22Rv1 (cell line): ENCODE measurements around the gene DNAH5.
A peak's percentile ranks its signal among the peaks of the same experiment; 100 is the strongest.

Experiments
- H3K27ac ChIP-seq: fragments of 450-650 bp; 2 replicates; pipeline ENCODE4 v1.5.1; 2017
- ZFX ChIP-seq: fragments of 450-650 bp; IDR thresholded peaks from 2 replicates; pipeline ENCODE4 v1.6.1; 2017; ENCODE audit warnings: antibody characterized with exemption, borderline replicate concordance
- TF ChIP-seq, protein P1 (sequence below): fragments of 450-650 bp; IDR thresholded peaks from 2 replicates; pipeline ENCODE4 v1.5.1; 2017; ENCODE audit warnings: mild to moderate bottlenecking

The DNAH5 gene

GRCh38 chr5:13939638-13940037 is 4.8 kb downstream of the DNAH5 start:
- peak overlapping the region; percentile 31; the same call in 1 of the 2 replicates for H3K27ac ChIP-seq
- TF ChIP-seq, protein P1, sequence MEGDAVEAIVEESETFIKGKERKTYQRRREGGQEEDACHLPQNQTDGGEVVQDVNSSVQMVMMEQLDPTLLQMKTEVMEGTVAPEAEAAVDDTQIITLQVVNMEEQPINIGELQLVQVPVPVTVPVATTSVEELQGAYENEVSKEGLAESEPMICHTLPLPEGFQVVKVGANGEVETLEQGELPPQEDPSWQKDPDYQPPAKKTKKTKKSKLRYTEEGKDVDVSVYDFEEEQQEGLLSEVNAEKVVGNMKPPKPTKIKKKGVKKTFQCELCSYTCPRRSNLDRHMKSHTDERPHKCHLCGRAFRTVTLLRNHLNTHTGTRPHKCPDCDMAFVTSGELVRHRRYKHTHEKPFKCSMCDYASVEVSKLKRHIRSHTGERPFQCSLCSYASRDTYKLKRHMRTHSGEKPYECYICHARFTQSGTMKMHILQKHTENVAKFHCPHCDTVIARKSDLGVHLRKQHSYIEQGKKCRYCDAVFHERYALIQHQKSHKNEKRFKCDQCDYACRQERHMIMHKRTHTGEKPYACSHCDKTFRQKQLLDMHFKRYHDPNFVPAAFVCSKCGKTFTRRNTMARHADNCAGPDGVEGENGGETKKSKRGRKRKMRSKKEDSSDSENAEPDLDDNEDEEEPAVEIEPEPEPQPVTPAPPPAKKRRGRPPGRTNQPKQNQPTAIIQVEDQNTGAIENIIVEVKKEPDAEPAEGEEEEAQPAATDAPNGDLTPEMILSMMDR = no peak
- TF ChIP-seq ZFX = no peak

GRCh38 chr5:13934921-13935320 is 9.6 kb downstream of the DNAH5 start:
- H3K27ac ChIP-seq = peak overlapping the region; percentile 69
- no peak for TF ChIP-seq ZFX
- TF ChIP-seq, protein P1 = no peak

GRCh38 chr5:13934125-13934524 is 10.4 kb downstream of the DNAH5 start:
- TF ChIP-seq, protein P1 = no peak
- no peak for TF ChIP-seq ZFX
- H3K27ac ChIP-seq = peak overlapping the region; percentile 69

GRCh38 chr5:13932561-13932960 is 11.9 kb downstream of the DNAH5 start:
- no peak for TF ChIP-seq ZFX
- TF ChIP-seq, protein P1 = no peak
- H3K27ac ChIP-seq = no peak overlapping the region

- TF ChIP-seq, protein P1 = no peak
- H3K27ac ChIP-seq = no peak overlapping the region
Observed at GRCh38 chr5:13932011-13932410, 12.5 kb downstream of the DNAH5 start.

- TF ChIP-seq ZFX = no peak
- TF ChIP-seq, protein P1 = no peak
- no peak overlapping the region for H3K27ac ChIP-seq
Observed at GRCh38 chr5:13930541-13931171, 13.8 kb downstream of the DNAH5 start.

DNA sequence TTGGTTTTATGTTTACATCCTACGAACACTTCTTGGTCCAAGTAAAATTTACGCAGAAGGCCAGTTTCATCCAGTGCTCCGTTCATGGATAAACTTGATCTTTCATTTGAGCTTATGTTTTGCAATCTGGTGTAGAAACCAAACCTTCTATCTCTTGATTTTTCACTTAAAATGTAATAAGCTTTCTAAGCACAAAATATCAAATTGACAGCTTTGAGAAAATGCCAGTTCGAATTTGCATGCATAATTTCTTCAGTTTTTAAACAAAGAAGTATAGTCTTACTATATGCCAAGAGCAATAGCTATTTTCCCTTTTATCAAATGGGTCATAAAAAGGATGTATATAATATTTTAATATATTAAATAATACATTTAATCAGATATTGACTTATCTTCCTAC is 17.8 kb downstream of the DNAH5 start:
- no peak overlapping the region for H3K27ac ChIP-seq
- no peak for TF ChIP-seq ZFX
- TF ChIP-seq, protein P1 = no peak
